Activated CD4-positive, alpha-beta T cell treated with anti-CD3 and anti-CD28 coated beads for 36 hours (primary cell): ENCODE measurements around the gene CD3G. TPM values are rescaled to one million over a fixed set of nuclear protein-coding genes. Genes with fewer than 3 reads are reported as not detected.
"Not testable (repeated sequence)": the region's sequence is repeated elsewhere in the genome, so short reads cannot be mapped to it uniquely, and the experiment has no call there.

Source experiments
- ATAC-seq: fragments of 200-7000 bp; cut with Tn5 transposase; one replicate; pipeline ENCODE4 v1.10.0; 2021; ENCODE audit warnings: mild to moderate bottlenecking, moderate library complexity
- CTCF ChIA-PET: fragments of 350-600 bp; sonication (Branson Sonifier 250); formaldehyde crosslinking; loops from one replicate; lab custom pipeline; 2021; ENCODE audit warnings: antibody characterized with exemption; lab: Charles Lee
- POLR2A ChIA-PET: fragments of 350-600 bp; sonication (Branson Sonifier 250); formaldehyde crosslinking; loops from one replicate; lab custom pipeline; 2021; ENCODE audit warnings: antibody characterized with exemption, inconsistent platforms; lab: Charles Lee
- DNase-seq: peaks from one replicate; pipeline ENCODE4 v3.0.0-alpha.2; 2020
- H3K27ac Mint-ChIP-seq: one replicate; pipeline ENCODE4 v1.8.0; 2021; ENCODE audit warnings: mixed read lengths
- H3K27me3 Mint-ChIP-seq: one replicate; pipeline ENCODE4 v1.8.0; 2021; ENCODE audit warnings: mixed read lengths
- H3K36me3 Mint-ChIP-seq: one replicate; pipeline ENCODE4 v1.8.0; 2021; ENCODE audit warnings: low read depth, mixed read lengths
- H3K4me1 Mint-ChIP-seq: one replicate; pipeline ENCODE4 v1.8.0; 2021; ENCODE audit warnings: mixed read lengths
- H3K4me3 Mint-ChIP-seq: one replicate; pipeline ENCODE4 v1.8.0; 2021; ENCODE audit warnings: mild to moderate bottlenecking, moderate library complexity, mixed read lengths
- H3K9me3 Mint-ChIP-seq: one replicate; pipeline ENCODE4 v1.8.0; 2021; ENCODE audit warnings: low read depth, mixed read lengths
- intact Hi-C, 2 experiments: fragments of 100-400 bp; cut with DNase I in 1 of 2; cut with micrococcal nuclease in 1 of 2; formaldehyde crosslinking; loops; one replicate each; pipeline versions ENCODE4 v1.14.2 to v1.15.1; 2022 to 2024; cut with DNase I, micrococcal nuclease
- total RNA-seq, 2 experiments: library from RNA; stranded (reverse); gene quantifications; one replicate each; pipeline ENCODE4 v1.2.3, GENCODE V29; 2021

The CD3G gene
- total RNA-seq: 100 to 1,000 TPM; 141 to 146 TPM

GRCh38 chr11:118343981-118344515 lies at the start of gene CD3G:
Gene CD3G (plus strand): TSS chr11:118344344. CDS start chr11:118344424, 80 bp downstream.
- Mint-ChIP-seq H3K27ac (peak within 1 kb of the TSS; percentile 100), H3K4me3 (peak within 1 kb of the TSS; percentile 83), H3K27me3 (no peaks in the 10 kb centered on the region), H3K4me1 (peaks cover 54% of the 10 kb centered on the region), H3K9me3 (no peaks in the 10 kb centered on the region), H3K36me3 (peaks cover 64% of the 10 kb centered on the region)
- ATAC-seq (peak; percentile 68), DNase-seq (peak; percentile 85)
- ChIA-PET CTCF (interaction anchor here (0.8 to 5.0 kb wide), 8 partner anchors 29 to 184 kb away, joined by 3 to 24 read pairs (median 5); no protein-coding TSS in a partner anchor), POLR2A (interaction anchor here (0.7 kb wide), 1 partner anchor 79 kb away, joined by 3 read pairs; no protein-coding TSS in a partner anchor)
- intact Hi-C loops: loop anchor here (1.0 to 5.0 kb wide), 7 partner anchors 38 to 583 kb away; partner anchors contain the start of genes ATP5MG (in 2 of the 2) and BCL9L (in 1 of the 2)

- DNase-seq (no peak), ATAC-seq (no peak)
- Mint-ChIP-seq H3K27ac (no peak overlapping the region), H3K36me3 (no peaks in the 10 kb centered on the region), H3K9me3 (no peaks in the 10 kb centered on the region), H3K4me3 (no peak overlapping the region), H3K27me3 (no peaks in the 10 kb centered on the region), H3K4me1 (peaks cover 17% of the 10 kb centered on the region)
- ChIA-PET CTCF (interaction anchor here (0.6 to 3.3 kb wide), 52 partner anchors 8 to 1200 kb away, joined by 3 to 24 read pairs (median 5); partner anchors contain the start of genes CD3D, CD3E, CD3G and UBE4A), POLR2A (interaction anchor here (1.0 kb wide), 2 partner anchors 9 to 71 kb away, joined by 4 to 6 read pairs; partner anchors contain the start of genes CD3E and JAML)
- intact Hi-C loops: no loop called here
Observed at GRCh38 chr11:118295199-118295598, 48.9 kb upstream of the CD3G start.

GRCh38 chr11:118295815-118296454 lies 48.2 kb upstream of the CD3G start:
- ChIA-PET POLR2A (interaction anchor here (0.8 to 1.0 kb wide), 3 partner anchors 9 to 72 kb away, joined by 4 to 6 read pairs (median 4); partner anchors contain the start of genes CD3E and JAML), CTCF (interaction anchor here (0.6 to 3.3 kb wide), 55 partner anchors 8 to 1201 kb away, joined by 3 to 24 read pairs (median 4); partner anchors contain the start of genes CD3D, CD3E, CD3G and JAML)
- H3K4me3 Mint-ChIP-seq: no peak overlapping the region
- H3K27me3 Mint-ChIP-seq: no peaks in the 10 kb centered on the region
- H3K27ac Mint-ChIP-seq: peak overlapping the region; percentile 68
- DNase-seq (peak; percentile 62), ATAC-seq (peak; percentile 85)
- intact Hi-C loops: loop anchor here in 1 of 2 experiments (1.0 kb wide), 2 partner anchors 57 to 192 kb away; no protein-coding TSS in a partner anchor
- H3K4me1 Mint-ChIP-seq: peaks cover 16% of the 10 kb centered on the region
- no peaks in the 10 kb centered on the region for H3K9me3 Mint-ChIP-seq
- no peaks in the 10 kb centered on the region for H3K36me3 Mint-ChIP-seq

GRCh38 chr11:118301600-118302195 lies 42.4 kb upstream of the CD3G start:
- Mint-ChIP-seq H3K9me3 (no peaks in the 10 kb centered on the region), H3K4me3 (no peak overlapping the region), H3K4me1 (peaks cover 43% of the 10 kb centered on the region), H3K36me3 (peaks cover 19% of the 10 kb centered on the region), H3K27me3 (no peaks in the 10 kb centered on the region), H3K27ac (peak overlapping the region; percentile 51)
- ATAC-seq (no peak), DNase-seq (no peak)
- ChIA-PET POLR2A (interaction anchor here (0.6 to 1.7 kb wide), 3 partner anchors 28 to 44 kb away, joined by 4 to 5 read pairs (median 4); partner anchors contain the start of gene CD3D), CTCF (interaction anchor here (0.6 to 1.6 kb wide), 10 partner anchors 10 to 484 kb away, joined by 3 to 4 read pairs (median 3); no protein-coding TSS in a partner anchor)
- intact Hi-C loops: loop anchor here (10.0 kb wide), 2 partner anchors 297 to 487 kb away; no protein-coding TSS in a partner anchor

GRCh38 chr11:118304227-118304567 lies 39.9 kb upstream of the CD3G start:
- CTCF ChIA-PET: interaction anchor here (0.6 to 2.3 kb wide), 15 partner anchors 8 to 351 kb away, joined by 3 to 24 read pairs (median 4); partner anchors contain the start of gene UBE4A
- Mint-ChIP-seq H3K4me1 (peaks cover 68% of the 10 kb centered on the region), H3K9me3 (no peaks in the 10 kb centered on the region), H3K27me3 (no peaks in the 10 kb centered on the region), H3K4me3 (peak overlapping the region; percentile 99), H3K27ac (peak overlapping the region; percentile 99), H3K36me3 (peaks cover 44% of the 10 kb centered on the region)
- POLR2A ChIA-PET: interaction anchor here (0.6 to 4.3 kb wide), 6 partner anchors 9 to 171 kb away, joined by 3 to 23 read pairs (median 4); partner anchors contain the start of genes CD3D and JAML
- ATAC-seq: peak; percentile 43
- DNase-seq: no peak
- intact Hi-C loops: loop anchor here (1.0 to 10.0 kb wide), 6 partner anchors 34 to 489 kb away; partner anchors contain the start of gene CD3D (in 1 of the 2)

GRCh38 chr11:118304568-118305248 lies 39.4 kb upstream of the CD3G start, which contains the start of gene CD3E:
Gene CD3E (plus strand): TSS chr11:118304730. CDS start chr11:118304953, 223 bp downstream.
- intact Hi-C loops: loop anchor here (1.0 to 10.0 kb wide), 12 partner anchors 34 to 490 kb away; partner anchors contain the start of genes ARCN1 (in 1 of the 2), ATP5MG (in 1 of the 2), CD3D (in 1 of the 2) and UBE4A (in 1 of the 2)
- Mint-ChIP-seq H3K4me3 (peak within 1 kb of the TSS; percentile 99), H3K27me3 (no peaks in the 10 kb centered on the region), H3K36me3 (peaks cover 49% of the 10 kb centered on the region), H3K4me1 (peaks cover 73% of the 10 kb centered on the region), H3K9me3 (no peaks in the 10 kb centered on the region), H3K27ac (peak within 1 kb of the TSS; percentile 99)
- DNase-seq (peak; percentile 85), ATAC-seq (peak; percentile 73)
- ChIA-PET POLR2A (interaction anchor here (0.6 to 4.3 kb wide), 7 partner anchors 9 to 106 kb away, joined by 3 to 23 read pairs (median 4); partner anchors contain the start of genes CD3D and JAML), CTCF (interaction anchor here (0.7 to 2.3 kb wide), 15 partner anchors 9 to 166 kb away, joined by 3 to 24 read pairs (median 5); partner anchors contain the start of genes CD3G and JAML)

GRCh38 chr11:118305726-118306125 lies 38.4 kb upstream of the CD3G start:
- ATAC-seq (no peak), DNase-seq (peak; percentile 52)
- peak overlapping the region; percentile 99 for H3K27ac Mint-ChIP-seq
- intact Hi-C loops: loop anchor here (1.0 to 10.0 kb wide), 11 partner anchors 39 to 491 kb away; partner anchors contain the start of genes ARCN1 (in 1 of the 2), ATP5MG (in 1 of the 2), CD3G (in 1 of the 2) and UBE4A (in 1 of the 2)
- ChIA-PET CTCF (interaction anchor here (1.0 to 1.7 kb wide), 10 partner anchors 9 to 135 kb away, joined by 3 to 7 read pairs (median 5); partner anchors contain the start of genes CD3G and JAML), POLR2A (interaction anchor here (0.6 to 4.3 kb wide), 4 partner anchors 33 to 107 kb away, joined by 4 to 23 read pairs (median 6); partner anchors contain the start of gene CD3D)
- H3K9me3 Mint-ChIP-seq: peaks cover 3% of the 10 kb centered on the region
- H3K36me3 Mint-ChIP-seq: peaks cover 57% of the 10 kb centered on the region
- H3K27me3 Mint-ChIP-seq: no peaks in the 10 kb centered on the region
- H3K4me3 Mint-ChIP-seq: peak overlapping the region; percentile 99
- H3K4me1 Mint-ChIP-seq: peaks cover 80% of the 10 kb centered on the region

GRCh38 chr11:118306556-118306955 lies 37.6 kb upstream of the CD3G start:
- intact Hi-C loops: loop anchor here (1.0 to 10.0 kb wide), 9 partner anchors 38 to 492 kb away; partner anchors contain the start of genes ARCN1 (in 1 of the 2), ATP5MG (in 1 of the 2) and CD3G (in 1 of the 2)
- ChIA-PET POLR2A (interaction anchor here (4.3 kb wide), 1 partner anchor 35 kb away, joined by 23 read pairs; the partner anchor contains the start of gene CD3D), CTCF (interaction anchor here (0.6 to 2.7 kb wide), 5 partner anchors 11 to 41 kb away, joined by 4 to 9 read pairs (median 5); no protein-coding TSS in a partner anchor)
- H3K27me3 Mint-ChIP-seq: no peaks in the 10 kb centered on the region
- DNase-seq (peak; percentile 77), ATAC-seq (peak; percentile 42)
- peaks cover 80% of the 10 kb centered on the region for H3K4me1 Mint-ChIP-seq
- peaks cover 63% of the 10 kb centered on the region for H3K36me3 Mint-ChIP-seq
- H3K27ac Mint-ChIP-seq: peak overlapping the region; percentile 99
- peak overlapping the region; percentile 99 for H3K4me3 Mint-ChIP-seq
- H3K9me3 Mint-ChIP-seq: peaks cover 3% of the 10 kb centered on the region

- peaks cover 78% of the 10 kb centered on the region for H3K4me1 Mint-ChIP-seq
- H3K9me3 Mint-ChIP-seq, H3K27me3 Mint-ChIP-seq: not testable (repeated sequence)
- ATAC-seq (peak; percentile 27), DNase-seq (peak; percentile 59)
- H3K27ac Mint-ChIP-seq: peak overlapping the region; percentile 99
- intact Hi-C loops: loop anchor here (1.0 to 10.0 kb wide), 9 partner anchors 30 to 494 kb away; partner anchors contain the start of genes ARCN1 (in 1 of the 2) and ATP5MG (in 1 of the 2)
- H3K4me3 Mint-ChIP-seq: peak overlapping the region; percentile 13
- ChIA-PET CTCF (interaction anchor here (0.5 to 2.7 kb wide), 15 partner anchors 13 to 306 kb away, joined by 3 to 15 read pairs (median 3); partner anchors contain the start of genes CD3D, CD3G and UBE4A), POLR2A (interaction anchor here (0.6 to 1.7 kb wide), 8 partner anchors 28 to 481 kb away, joined by 3 to 6 read pairs (median 4); partner anchors contain the start of genes CD3D and JAML)
- H3K36me3 Mint-ChIP-seq: peaks cover 81% of the 10 kb centered on the region
Observed at GRCh38 chr11:118308995-118309528, 35.1 kb upstream of the CD3G start.
